Measurements from ENCODE around the gene SETD2.
"Not testable (repeated sequence)": the region's sequence is repeated elsewhere in the genome, so short reads cannot be mapped to it uniquely, and the experiment has no call there.

The SETD2 gene

GRCh38 chr3:47098910-47099309, 65.0 kb downstream of the SETD2 start:
- no peak for DNase-seq

- DNase-seq: no peak
These were observed 66.0 kb downstream of the SETD2 start for GRCh38 chr3:47097864-47098263.

- DNase-seq: no peak
These were observed 67.0 kb downstream of the SETD2 start for GRCh38 chr3:47096959-47097358.

- DNase-seq: no peak
These were observed 71.8 kb downstream of the SETD2 start for GRCh38 chr3:47092090-47092489.

DNA sequence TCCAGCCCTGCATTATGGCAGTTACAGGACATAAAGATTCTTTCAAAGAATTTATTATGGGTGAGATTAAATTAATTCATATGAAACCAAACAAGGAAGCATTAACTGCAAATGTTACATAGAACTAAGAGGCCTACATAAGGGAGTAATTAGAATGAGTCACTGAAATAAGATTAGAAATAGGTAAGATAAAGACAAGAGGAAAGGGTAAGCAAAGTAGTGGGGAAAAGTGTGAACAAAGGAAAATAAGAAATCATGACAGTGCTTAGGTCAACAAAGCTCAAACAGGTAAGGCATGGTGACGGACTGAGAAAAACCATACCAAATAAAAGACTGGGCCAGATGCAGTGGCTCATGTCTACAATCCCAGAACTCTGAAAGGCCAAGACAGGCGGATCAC, 74.3 kb downstream of the SETD2 start:
- DNase-seq: no peak

GRCh38 chr3:47086071-47086470, 77.8 kb downstream of the SETD2 start:
- DNase-seq: no peak

DNA sequence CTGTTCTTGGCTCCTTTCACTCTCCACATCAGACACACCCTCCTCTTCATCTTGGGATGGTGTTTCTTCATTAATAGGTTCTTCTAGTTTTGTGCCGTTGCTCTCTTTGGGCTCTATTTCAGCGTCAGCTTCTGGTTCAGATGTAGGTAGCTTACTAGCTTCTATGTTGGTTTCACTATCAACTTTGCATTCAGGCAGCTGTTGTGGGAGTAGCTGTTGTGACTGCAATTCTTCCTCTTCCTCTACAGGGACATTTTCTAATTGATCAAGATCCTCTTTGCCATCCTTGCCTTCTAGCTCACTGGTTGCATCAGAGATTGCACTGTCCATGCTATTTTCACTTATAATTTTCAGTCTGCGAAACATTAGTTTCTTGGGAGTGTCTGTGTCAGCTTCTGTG, 80.1 kb downstream of the SETD2 start:
- no peak for DNase-seq

- no peak for DNase-seq
These were observed 81.4 kb downstream of the SETD2 start for GRCh38 chr3:47082519-47082918.

- DNase-seq: no peak
These were observed 84.5 kb downstream of the SETD2 start for GRCh38 chr3:47079432-47079831.

GRCh38 chr3:47073685-47074084, 90.2 kb downstream of the SETD2 start:
- no peak for DNase-seq

DNA sequence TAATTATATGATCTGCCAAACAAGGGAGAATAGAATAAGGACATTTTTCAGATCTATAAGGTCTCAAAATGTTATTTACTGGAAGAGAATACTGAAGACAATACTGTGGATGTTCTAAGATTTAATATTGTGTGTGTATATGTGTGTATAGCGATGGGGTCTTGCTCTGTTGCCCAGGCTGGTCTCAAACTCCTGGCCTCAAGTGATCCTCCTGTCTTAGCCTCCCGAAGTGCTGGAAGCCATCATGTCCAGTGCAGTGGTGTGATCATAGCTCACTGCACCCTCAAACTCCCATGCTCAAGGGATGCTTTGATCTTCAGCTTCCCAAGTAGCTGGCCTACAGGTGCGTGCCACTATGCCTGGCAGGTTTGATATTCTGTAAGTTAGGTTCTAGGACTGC, 93.1 kb downstream of the SETD2 start:
- no peak for DNase-seq

GRCh38 chr3:47066259-47066658, 97.7 kb downstream of the SETD2 start:
- not testable (repeated sequence) for DNase-seq

DNA sequence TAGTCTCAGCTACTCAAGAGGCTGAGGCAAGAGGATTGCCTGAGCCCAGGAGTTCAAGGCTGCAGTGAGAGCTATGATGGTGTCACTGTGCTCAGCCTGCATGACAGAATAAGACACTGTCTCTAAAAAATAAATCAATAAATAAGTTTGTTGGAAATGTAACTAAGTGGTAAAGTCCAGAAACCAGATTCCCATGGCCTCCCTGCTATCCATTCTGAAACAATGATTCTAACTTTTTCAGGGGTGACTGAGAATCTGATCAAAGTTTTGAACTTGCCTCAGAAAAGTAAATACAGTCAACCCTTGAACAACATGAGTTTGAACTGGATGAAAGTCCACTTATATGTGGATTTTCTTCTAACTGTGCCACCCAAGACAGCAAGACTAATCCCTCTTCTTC, 98.2 kb downstream of the SETD2 start:
- no peak for DNase-seq

GRCh38 chr3:47065058-47065457, 98.9 kb downstream of the SETD2 start:
- no peak for DNase-seq

DNA sequence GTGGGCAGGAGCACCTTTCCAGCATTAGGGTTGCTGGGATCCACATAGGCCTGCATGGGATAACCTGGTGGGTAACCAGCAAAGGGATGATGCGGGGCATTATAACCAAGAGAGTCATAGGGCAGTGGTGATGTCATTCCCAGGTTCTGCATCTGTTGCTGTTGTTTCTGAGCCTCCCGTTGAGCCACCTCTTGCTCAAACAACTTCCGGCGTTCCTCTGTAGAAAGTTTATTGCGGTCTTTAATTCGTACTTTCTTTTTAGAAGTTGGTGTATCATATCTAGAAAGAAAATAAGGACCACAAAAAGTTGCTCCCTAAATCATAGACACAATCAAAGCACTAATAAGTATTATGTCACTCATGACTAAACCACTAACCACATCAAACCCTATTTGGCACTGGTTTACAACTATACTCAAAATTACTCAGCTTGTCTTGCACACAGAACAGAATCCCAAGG, 106.7 kb downstream of the SETD2 start:
- no peak for DNase-seq

- no peak for DNase-seq
These were observed 107.2 kb downstream of the SETD2 start for GRCh38 chr3:47056705-47057104.

GRCh38 chr3:47054412-47054811, 109.5 kb downstream of the SETD2 start:
- DNase-seq: no peak

DNA sequence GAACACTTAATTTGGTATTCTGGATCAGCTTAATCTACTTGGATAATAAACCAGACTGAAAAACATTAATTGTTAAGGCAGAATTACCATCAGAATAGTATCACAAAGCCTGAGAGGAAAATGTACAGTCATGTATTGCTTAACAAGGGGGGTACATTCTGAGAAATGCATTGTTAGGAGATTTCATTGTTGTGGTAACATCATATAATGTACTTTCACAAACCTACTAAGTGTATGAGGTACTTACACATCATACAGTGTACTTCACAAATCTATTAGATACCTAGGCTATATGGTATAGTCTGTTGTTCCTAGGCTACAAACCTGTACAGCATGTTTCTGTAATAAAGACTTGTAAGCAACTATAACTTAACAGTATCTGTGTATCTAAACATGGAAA, 116.2 kb downstream of the SETD2 start:
- no peak for DNase-seq

GRCh38 chr3:47047069-47047468, 116.8 kb downstream of the SETD2 start:
- DNase-seq: no peak

GRCh38 chr3:47042231-47042791, 121.6 kb downstream of the SETD2 start:
- no peak for DNase-seq

GRCh38 chr3:47041114-47041513, 122.8 kb downstream of the SETD2 start:
- DNase-seq: no peak

DNA sequence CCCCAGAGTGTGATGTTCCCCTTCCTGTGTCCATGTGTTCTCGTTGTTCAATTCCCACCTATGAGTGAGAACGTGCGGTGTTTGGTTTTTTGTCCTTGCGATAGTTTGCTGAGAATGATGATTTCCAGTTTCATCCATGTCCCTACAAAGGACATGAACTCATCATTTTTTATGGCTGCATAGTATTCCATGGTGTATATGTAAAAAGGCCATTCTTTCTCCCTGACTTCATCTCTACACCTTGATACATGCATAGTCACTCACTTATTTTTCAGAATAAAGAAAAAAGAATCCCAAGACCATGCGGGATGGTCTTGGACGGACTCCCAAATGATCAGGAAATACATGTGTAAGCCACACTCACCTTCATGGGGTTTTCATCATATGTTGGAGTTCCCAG, 126.6 kb downstream of the SETD2 start:
- DNase-seq: not testable (repeated sequence)

GRCh38 chr3:47036145-47036544, 127.8 kb downstream of the SETD2 start:
- no peak for DNase-seq

GRCh38 chr3:47035645-47036044, 128.3 kb downstream of the SETD2 start:
- DNase-seq: no peak

GRCh38 chr3:47034868-47035489, 128.9 kb downstream of the SETD2 start:
- DNase-seq: no peak
